Neural cell (in vitro differentiated cells): Measurements from ENCODE around the gene ARL4A. TPM values are rescaled to one million over a fixed set of nuclear protein-coding genes. Genes with fewer than 3 reads are reported as not detected.

ENCODE experiments used
- H2AFZ ChIP-seq: fragments of 200-600, 300-800 bp; sonication (generic), shearing (Covaris generic); 2 replicates; pipeline ENCODE4 v1.6.0; 2014; ENCODE audit warnings: low read depth, mild to moderate bottlenecking, antibody characterized with exemption, low read length, moderate library complexity
- H3F3A ChIP-seq: fragments of 200-600 bp; shearing (Covaris generic); 2 replicates; pipeline ENCODE4 v1.6.1; 2016; ENCODE audit warnings: mild to moderate bottlenecking, moderate library complexity, mixed read lengths, antibody characterized with exemption, low read length; ENCODE audit not compliant: insufficient read depth, poor library complexity, severe bottlenecking
- H3K27ac ChIP-seq: fragments of 200-600, 300-800 bp; sonication (generic), shearing (Covaris generic); 2 replicates; pipeline ENCODE4 v1.5.1; 2014; ENCODE audit warnings: mild to moderate bottlenecking, low read length, moderate library complexity
- H3K27me3 ChIP-seq: fragments of 300-800, 200-600 bp; sonication (generic), shearing (Covaris generic); 2 replicates; pipeline ENCODE4 v1.6.0; 2014; ENCODE audit warnings: mild to moderate bottlenecking, low read depth, low read length, moderate library complexity; ENCODE audit not compliant: insufficient read depth
- H3K36me3 ChIP-seq: fragments of 300-800, 200-600 bp; sonication (generic), shearing (Covaris generic); 2 replicates; pipeline ENCODE4 v1.5.1; 2014; ENCODE audit warnings: mild to moderate bottlenecking, antibody characterized with exemption, low read length, moderate library complexity; ENCODE audit not compliant: insufficient read depth
- H3K4me2 ChIP-seq: fragments of 300-800, 200-600 bp; sonication (generic), shearing (Covaris generic); 2 replicates; pipeline ENCODE4 v1.6.0; 2014; ENCODE audit warnings: mild to moderate bottlenecking, low read length
- H3K4me3 ChIP-seq: fragments of 300-800, 200-600 bp; sonication (generic), shearing (Covaris generic); 2 replicates; pipeline ENCODE4 v1.5.1; 2014; ENCODE audit warnings: mild to moderate bottlenecking, low read length, moderate library complexity
- H3K79me2 ChIP-seq: fragments of 200-600 bp; shearing (Covaris generic); replicated peaks from 2 replicates; pipeline ENCODE4 v1.6.0; 2014; ENCODE audit warnings: mild to moderate bottlenecking, low read length, moderate library complexity; ENCODE audit not compliant: insufficient read depth
- H3K9ac ChIP-seq: fragments of 300-800, 200-600 bp; sonication (generic), shearing (Covaris generic); 2 replicates; pipeline ENCODE4 v1.6.1; 2016; ENCODE audit warnings: mild to moderate bottlenecking, low read length, mixed read lengths
- H3K9me2 ChIP-seq: fragments of 200-600 bp; shearing (Covaris generic); 2 replicates; pipeline ENCODE4 v1.6.1; 2016; ENCODE audit warnings: mild to moderate bottlenecking, low read length, mixed read lengths; ENCODE audit not compliant: insufficient read depth
- H3K9me3 ChIP-seq: fragments of 200-600, 300-800 bp; sonication (generic), shearing (Covaris generic); 2 replicates; pipeline ENCODE4 v1.6.1; 2016; ENCODE audit warnings: mild to moderate bottlenecking, mixed run types, low read length, moderate library complexity, mixed read lengths
- H4K20me1 ChIP-seq: fragments of 200-600 bp; shearing (Covaris generic); 2 replicates; pipeline ENCODE4 v1.6.1; 2016; ENCODE audit warnings: mild to moderate bottlenecking, mixed run types; ENCODE audit not compliant: insufficient read depth
- EP300 ChIP-seq: fragments of 450-650 bp; conservative IDR thresholded peaks from 2 replicates; pipeline ENCODE4 v1.6.1; 2014; ENCODE audit warnings: antibody characterized with exemption, mild to moderate bottlenecking, moderate library complexity; ENCODE audit not compliant: poor library complexity, severe bottlenecking
- EZH2 ChIP-seq: fragments of 200-600, 300-800 bp; shearing (Covaris generic), sonication (generic); IDR thresholded peaks from 2 replicates; pipeline ENCODE4 v1.6.1; 2014; ENCODE audit warnings: antibody characterized with exemption, low read length, borderline replicate concordance, mild to moderate bottlenecking; ENCODE audit not compliant: insufficient read depth, poor library complexity, severe bottlenecking
- MXI1 ChIP-seq: fragments of 450-650 bp; conservative IDR thresholded peaks from 2 replicates; pipeline ENCODE4 v1.6.1; 2014; ENCODE audit warnings: antibody characterized with exemption, mild to moderate bottlenecking; ENCODE audit not compliant: poor library complexity, severe bottlenecking
- POLR2AphosphoS5 ChIP-seq: IDR thresholded peaks from 2 replicates; pipeline ENCODE4 v1.6.1; 2012
- RAD21 ChIP-seq: fragments of 450-650 bp; conservative IDR thresholded peaks from 2 replicates; pipeline ENCODE4 v1.6.1; 2014; ENCODE audit warnings: antibody characterized with exemption, mild to moderate bottlenecking, moderate library complexity
- SMC3 ChIP-seq: fragments of 450-650 bp; conservative IDR thresholded peaks from 2 replicates; pipeline ENCODE4 v1.6.1; 2014; ENCODE audit warnings: antibody characterized with exemption, mild to moderate bottlenecking, moderate library complexity; ENCODE audit not compliant: poor library complexity
- TAF1 ChIP-seq: IDR thresholded peaks from 2 replicates; pipeline ENCODE4 v1.6.1; 2012; ENCODE audit warnings: low read depth
- polyA plus RNA-seq: library from polyadenylated mRNA; depleted of rRNA; stranded (reverse); fragments of >200 nt; gene quantifications from 2 replicates; pipeline ENCODE4 v1.2.3, GENCODE V29; 2014
- TF ChIP-seq, protein P1 (sequence below): IDR thresholded peaks from 2 replicates; pipeline ENCODE4 v1.6.1; 2012; ENCODE audit warnings: borderline replicate concordance
- TF ChIP-seq, protein P2 (sequence below): fragments of 450-650 bp; IDR thresholded peaks from 2 replicates; pipeline ENCODE4 v1.5.1; 2014; ENCODE audit warnings: antibody characterized with exemption, mild to moderate bottlenecking, moderate library complexity; ENCODE audit not compliant: poor library complexity, severe bottlenecking

Gene ARL4A
- polyA plus RNA-seq, 1 donor from 2014 or later = 10.9 TPM

DNA sequence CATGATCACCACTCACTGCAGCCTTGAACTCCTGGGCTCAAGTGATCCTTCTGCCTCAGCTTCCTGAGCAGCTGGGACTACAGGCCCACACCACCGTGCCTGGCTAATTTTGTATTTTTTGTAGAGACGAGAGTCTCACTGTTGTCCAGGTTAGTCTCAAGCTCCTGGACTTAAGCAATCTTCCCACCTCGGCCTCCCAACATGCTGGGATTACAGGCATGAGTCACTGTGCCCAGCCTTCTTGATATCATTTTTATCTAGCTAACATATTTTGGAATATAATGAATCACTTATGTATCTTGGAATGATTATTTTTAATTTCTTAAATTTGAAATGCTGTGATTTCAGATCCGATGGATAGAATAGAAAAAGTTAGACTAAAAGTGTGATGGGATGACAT lies 18.4 kb downstream of the ARL4A start:
- Histone ChIP-seq H3K4me2 (no peak overlapping the region), H3K9me3 (no peaks in the 10 kb centered on the region), H3K4me3 (no peak overlapping the region), H3K27ac (no peak overlapping the region), H3K9me2 (no peaks in the 10 kb centered on the region), H3K79me2 (no peaks in the 10 kb centered on the region), H3F3A (no peaks in the 10 kb centered on the region), H3K27me3 (no peaks in the 10 kb centered on the region), H3K36me3 (no peaks in the 10 kb centered on the region), H4K20me1 (no peaks in the 10 kb centered on the region), H2AFZ (no peak overlapping the region), H3K9ac (no peak overlapping the region)
- TF ChIP-seq EP300 (no peak), RAD21 (no peak), EZH2 (no peak), SMC3 (no peak), MXI1 (no peak), TAF1 (no peak), POLR2AphosphoS5 (no peak)
- TF ChIP-seq, protein P1, sequence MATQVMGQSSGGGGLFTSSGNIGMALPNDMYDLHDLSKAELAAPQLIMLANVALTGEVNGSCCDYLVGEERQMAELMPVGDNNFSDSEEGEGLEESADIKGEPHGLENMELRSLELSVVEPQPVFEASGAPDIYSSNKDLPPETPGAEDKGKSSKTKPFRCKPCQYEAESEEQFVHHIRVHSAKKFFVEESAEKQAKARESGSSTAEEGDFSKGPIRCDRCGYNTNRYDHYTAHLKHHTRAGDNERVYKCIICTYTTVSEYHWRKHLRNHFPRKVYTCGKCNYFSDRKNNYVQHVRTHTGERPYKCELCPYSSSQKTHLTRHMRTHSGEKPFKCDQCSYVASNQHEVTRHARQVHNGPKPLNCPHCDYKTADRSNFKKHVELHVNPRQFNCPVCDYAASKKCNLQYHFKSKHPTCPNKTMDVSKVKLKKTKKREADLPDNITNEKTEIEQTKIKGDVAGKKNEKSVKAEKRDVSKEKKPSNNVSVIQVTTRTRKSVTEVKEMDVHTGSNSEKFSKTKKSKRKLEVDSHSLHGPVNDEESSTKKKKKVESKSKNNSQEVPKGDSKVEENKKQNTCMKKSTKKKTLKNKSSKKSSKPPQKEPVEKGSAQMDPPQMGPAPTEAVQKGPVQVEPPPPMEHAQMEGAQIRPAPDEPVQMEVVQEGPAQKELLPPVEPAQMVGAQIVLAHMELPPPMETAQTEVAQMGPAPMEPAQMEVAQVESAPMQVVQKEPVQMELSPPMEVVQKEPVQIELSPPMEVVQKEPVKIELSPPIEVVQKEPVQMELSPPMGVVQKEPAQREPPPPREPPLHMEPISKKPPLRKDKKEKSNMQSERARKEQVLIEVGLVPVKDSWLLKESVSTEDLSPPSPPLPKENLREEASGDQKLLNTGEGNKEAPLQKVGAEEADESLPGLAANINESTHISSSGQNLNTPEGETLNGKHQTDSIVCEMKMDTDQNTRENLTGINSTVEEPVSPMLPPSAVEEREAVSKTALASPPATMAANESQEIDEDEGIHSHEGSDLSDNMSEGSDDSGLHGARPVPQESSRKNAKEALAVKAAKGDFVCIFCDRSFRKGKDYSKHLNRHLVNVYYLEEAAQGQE = no peak
- TF ChIP-seq, protein P2, sequence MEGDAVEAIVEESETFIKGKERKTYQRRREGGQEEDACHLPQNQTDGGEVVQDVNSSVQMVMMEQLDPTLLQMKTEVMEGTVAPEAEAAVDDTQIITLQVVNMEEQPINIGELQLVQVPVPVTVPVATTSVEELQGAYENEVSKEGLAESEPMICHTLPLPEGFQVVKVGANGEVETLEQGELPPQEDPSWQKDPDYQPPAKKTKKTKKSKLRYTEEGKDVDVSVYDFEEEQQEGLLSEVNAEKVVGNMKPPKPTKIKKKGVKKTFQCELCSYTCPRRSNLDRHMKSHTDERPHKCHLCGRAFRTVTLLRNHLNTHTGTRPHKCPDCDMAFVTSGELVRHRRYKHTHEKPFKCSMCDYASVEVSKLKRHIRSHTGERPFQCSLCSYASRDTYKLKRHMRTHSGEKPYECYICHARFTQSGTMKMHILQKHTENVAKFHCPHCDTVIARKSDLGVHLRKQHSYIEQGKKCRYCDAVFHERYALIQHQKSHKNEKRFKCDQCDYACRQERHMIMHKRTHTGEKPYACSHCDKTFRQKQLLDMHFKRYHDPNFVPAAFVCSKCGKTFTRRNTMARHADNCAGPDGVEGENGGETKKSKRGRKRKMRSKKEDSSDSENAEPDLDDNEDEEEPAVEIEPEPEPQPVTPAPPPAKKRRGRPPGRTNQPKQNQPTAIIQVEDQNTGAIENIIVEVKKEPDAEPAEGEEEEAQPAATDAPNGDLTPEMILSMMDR = no peak

DNA sequence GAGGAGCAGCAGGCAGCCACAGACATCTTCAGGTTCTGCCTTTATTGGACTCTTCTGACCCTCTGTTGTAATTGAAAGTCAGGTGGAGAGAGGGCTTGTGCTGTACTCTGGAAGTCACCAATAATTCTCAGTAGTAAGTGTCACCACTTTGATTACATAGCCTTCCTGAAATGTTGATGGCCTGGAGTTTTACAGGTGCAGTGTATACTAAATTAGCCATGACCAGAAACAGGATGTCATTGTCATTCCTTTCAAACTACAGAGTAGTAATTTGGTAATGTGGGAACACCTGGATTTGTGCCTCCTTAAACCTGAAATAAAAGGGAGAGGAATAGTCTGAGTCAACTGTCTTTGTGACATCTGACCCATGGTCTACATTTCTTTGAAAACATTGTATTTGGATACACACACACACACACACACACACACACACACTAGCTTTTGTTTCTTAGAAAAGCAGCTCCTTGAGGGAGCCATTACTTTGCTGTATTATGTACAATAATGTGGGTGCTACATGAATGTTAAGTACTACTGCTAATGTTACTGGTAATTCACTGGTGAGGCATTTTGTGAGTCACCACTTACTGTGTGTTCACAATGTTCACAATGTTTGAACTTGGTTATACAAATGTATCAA lies 19.6 kb downstream of the ARL4A start:
- no peak overlapping the region for H3K4me3 ChIP-seq
- no peaks in the 10 kb centered on the region for H3K36me3 ChIP-seq
- H2AFZ ChIP-seq = no peak overlapping the region
- no peaks in the 10 kb centered on the region for H3K9me2 ChIP-seq
- no peaks in the 10 kb centered on the region for H3K9me3 ChIP-seq
- H4K20me1 ChIP-seq = no peaks in the 10 kb centered on the region
- H3K9ac ChIP-seq = no peak overlapping the region
- no peak overlapping the region for H3K27ac ChIP-seq
- H3K4me2 ChIP-seq = no peak overlapping the region
- H3F3A ChIP-seq = no peaks in the 10 kb centered on the region
- no peaks in the 10 kb centered on the region for H3K79me2 ChIP-seq
- no peak for TF ChIP-seq EZH2
- no peak for TF ChIP-seq MXI1
- TF ChIP-seq TAF1 = no peak
- TF ChIP-seq SMC3 = no peak
- TF ChIP-seq POLR2AphosphoS5 = no peak
- TF ChIP-seq EP300 = no peak
- TF ChIP-seq RAD21 = no peak
- TF ChIP-seq, protein P2 = no peak
- TF ChIP-seq, protein P1 = no peak
- no peaks in the 10 kb centered on the region for H3K27me3 ChIP-seq
